Small intestine (tissue), 7 donors: Measurements from ENCODE around the gene UTP25. TPM values are rescaled to one million over a fixed set of nuclear protein-coding genes. Genes with fewer than 3 reads are reported as not detected.

Source experiments
- DNase-seq, 2 donors: peaks; one replicate each; pipeline versions ENCODE4 v3.0.0 to v3.0.0-alpha.2; 2013
- FAIRE-seq: peaks from 2 replicates; lab custom pipeline; 2012; peaks lifted over from hg19 to GRCh38; lab: Jason Lieb, UNC
- H3K27ac ChIP-seq, 3 donors: one replicate each; pipeline ENCODE4 v1.5.1; 2013; ENCODE audit warnings: low read length in 2 of 3, mild to moderate bottlenecking in 2 of 3, control low read depth in 1 of 3, inconsistent platforms in 1 of 3, low read depth in 1 of 3, moderate library complexity in 1 of 3
- H3K27me3 ChIP-seq, 3 donors: one replicate each; pipeline ENCODE4 v1.6.1; 2013; ENCODE audit warnings: low read length in 3 of 3, inconsistent platforms in 1 of 3; ENCODE audit not compliant: control insufficient read depth in 3 of 3, insufficient read depth in 3 of 3
- H3K36me3 ChIP-seq, 3 donors: one replicate each; pipeline ENCODE4 v1.6.1; 2013; ENCODE audit warnings: low read length in 3 of 3, inconsistent platforms in 1 of 3, low read depth in 1 of 3, mild to moderate bottlenecking in 1 of 3, moderate library complexity in 1 of 3; ENCODE audit not compliant: control insufficient read depth in 3 of 3, insufficient read depth in 2 of 3
- H3K4me1 ChIP-seq, 3 donors: one replicate each; pipeline ENCODE4 v1.6.1; 2013; ENCODE audit warnings: low read length in 2 of 3, inconsistent platforms in 1 of 3, low read depth in 1 of 3, mild to moderate bottlenecking in 1 of 3, moderate library complexity in 1 of 3; ENCODE audit not compliant: control insufficient read depth in 3 of 3, insufficient read depth in 2 of 3
- H3K4me3 ChIP-seq, 3 donors: one replicate each; pipeline ENCODE4 v1.5.1; 2013; ENCODE audit warnings: low read length in 3 of 3, control low read depth in 1 of 3, inconsistent platforms in 1 of 3, low read depth in 1 of 3, mild to moderate bottlenecking in 1 of 3, moderate library complexity in 1 of 3
- H3K9me3 ChIP-seq, 2 donors: one replicate each; pipeline ENCODE4 v1.6.1; 2013; ENCODE audit warnings: low read depth in 1 of 2, low read length in 1 of 2; ENCODE audit not compliant: control insufficient read depth in 2 of 2, insufficient read depth in 1 of 2
- WGBS, 3 donors: extraction: QIAGEN DNeasy Blood & Tissue Kit; methylation state at CpG; one replicate each; pipeline ENCODE4 v1.1.7; 2013; 5-methylcytosine and 5-hydroxymethylcytosine counted together
- polyA plus RNA-seq, 4 donors: library from polyadenylated mRNA; stranded (reverse) in 3 of 4; unstranded in 1 of 4; fragments of 200-250 nt in 3 of 4; fragments of 120-200 nt in 1 of 4; gene quantifications; one replicate each; pipeline versions ENCODE4 v1.2.1 to v1.2.3, GENCODE V29; 2013
- donor health status: healthy with polysubstance abuse.
- donor health status: control.
- donor health status: control.
- donor health status: Bipolar disorder and iron deficiency.
- donor health status: healthy.

The UTP25 gene
- polyA plus RNA-seq, 4 donors, result 0.89 to 9.8 (median 2.2) TPM

DNA sequence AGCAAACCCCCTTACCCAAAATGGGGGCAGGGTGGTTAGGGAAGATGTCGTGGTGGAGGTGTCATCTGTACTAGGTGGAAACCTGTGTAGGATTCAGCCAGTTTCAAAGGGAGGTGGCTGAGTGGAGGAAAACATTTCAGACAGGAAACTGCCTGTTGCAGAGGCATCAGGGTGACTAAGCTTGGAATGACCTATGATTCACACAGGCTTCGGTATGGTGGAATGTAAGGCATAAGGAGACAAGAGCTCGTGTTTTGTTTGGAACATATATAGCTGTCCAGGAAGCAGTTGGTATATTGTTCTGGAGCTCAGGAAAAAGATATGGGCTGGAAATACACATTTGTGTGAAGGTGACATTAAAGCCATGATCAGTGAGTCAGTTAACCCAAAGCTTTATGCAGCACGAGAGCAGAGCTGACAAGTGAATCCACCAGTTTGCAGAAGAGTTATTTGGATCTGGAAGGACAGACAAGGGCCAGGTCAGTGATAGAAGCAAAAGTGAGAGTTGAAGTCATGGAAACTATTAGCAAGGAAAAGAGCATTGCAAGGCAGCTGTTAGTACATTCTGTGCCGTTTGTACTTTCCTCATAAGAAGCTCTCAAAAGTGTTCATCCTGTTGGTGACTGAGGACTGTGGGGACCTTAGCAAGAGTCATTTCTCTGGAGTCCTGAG lies 12.2 kb downstream of the UTP25 start:
- FAIRE-seq (no peak), DNase-seq (peak; percentile 36 to 53)
- Histone ChIP-seq H3K27me3 (no peaks in the 10 kb centered on the region), H3K36me3 (peaks cover 24 to 33% (median 29%) of the 10 kb centered on the region in 3 donors), H3K27ac (peak overlapping the region in 1 of 3 donors; percentile 66), H3K4me1 (peaks cover 0 to 8% (median 2%) of the 10 kb centered on the region in 3 donors), H3K4me3 (no peak overlapping the region), H3K9me3 (no peaks in the 10 kb centered on the region)
- 58 to 65% (median 65%) methylated on average over 5 of the region's 5 CpGs for WGBS, 3 donors

DNA sequence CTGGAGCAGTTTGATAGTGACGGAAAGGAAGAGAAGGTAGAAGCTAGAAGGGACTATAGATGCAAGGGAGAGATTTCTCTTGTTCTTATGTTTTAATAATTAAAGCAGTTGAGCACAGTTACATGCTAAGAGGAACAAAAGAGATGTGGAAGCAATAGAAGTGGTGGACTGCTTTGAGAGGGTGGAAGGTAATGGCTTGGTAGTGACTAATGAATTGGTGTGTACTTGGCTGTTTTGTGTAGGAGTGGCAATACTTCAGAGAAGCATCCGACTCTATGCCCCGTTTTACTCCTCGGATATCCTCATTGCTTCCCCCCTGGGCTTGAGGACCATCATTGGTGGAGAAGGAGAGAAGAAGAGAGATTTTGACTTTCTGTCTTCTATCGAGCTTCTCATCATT lies 12.8 kb downstream of the UTP25 start:
- H3K4me1 ChIP-seq, result peaks cover 0 to 8% (median 2%) of the 10 kb centered on the region in 3 donors
- 91 to 98% (median 94%) methylated on average over 5 of the region's 5 CpGs for WGBS, 3 donors
- H3K4me3 ChIP-seq, result no peak overlapping the region
- FAIRE-seq (no peak), DNase-seq (no peak)
- H3K27ac ChIP-seq, result peak overlapping the region in 1 of 3 donors; percentile 60
- no peaks in the 10 kb centered on the region for H3K27me3 ChIP-seq
- H3K36me3 ChIP-seq, result peaks cover 28 to 33% (median 30%) of the 10 kb centered on the region in 3 donors
- no peaks in the 10 kb centered on the region for H3K9me3 ChIP-seq

DNA sequence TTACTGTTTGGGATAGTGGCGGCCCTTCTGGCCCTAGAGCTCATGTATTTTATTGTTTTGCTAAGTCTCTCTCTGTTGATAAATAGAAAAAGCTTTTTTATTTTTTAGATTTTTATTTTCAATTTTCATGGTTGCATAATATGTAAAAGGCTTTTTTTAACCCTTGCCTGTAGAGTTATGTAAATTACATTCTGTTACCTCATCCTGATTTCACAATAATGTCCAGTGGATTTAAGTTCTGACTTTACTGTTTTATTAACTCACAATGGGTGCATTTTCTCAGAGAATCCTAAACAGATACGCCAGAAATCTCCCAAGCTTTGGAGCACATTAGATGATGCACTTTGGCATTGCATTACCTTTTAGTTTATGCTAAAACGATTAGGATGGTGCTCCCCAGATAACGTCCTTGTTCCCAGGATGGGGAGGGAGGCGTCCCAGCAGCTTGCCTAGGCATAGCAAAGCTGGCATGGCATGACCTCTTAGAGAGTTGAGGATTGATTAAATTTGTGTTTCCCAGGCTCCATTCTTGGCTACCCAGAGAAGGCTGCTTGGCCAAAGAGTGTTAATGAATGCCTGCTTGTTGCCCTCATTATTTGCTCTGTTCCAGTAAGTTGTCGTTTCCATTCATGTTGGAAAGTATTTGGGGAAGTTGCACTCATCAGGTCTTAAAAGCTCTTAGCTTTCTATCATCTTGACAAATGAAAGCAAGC lies 17.1 kb downstream of the UTP25 start:
- 71 to 81% (median 78%) methylated on average over 6 of the region's 6 CpGs for WGBS, 3 donors
- FAIRE-seq, result no peak
- H3K4me3 ChIP-seq, result no peak overlapping the region

DNA sequence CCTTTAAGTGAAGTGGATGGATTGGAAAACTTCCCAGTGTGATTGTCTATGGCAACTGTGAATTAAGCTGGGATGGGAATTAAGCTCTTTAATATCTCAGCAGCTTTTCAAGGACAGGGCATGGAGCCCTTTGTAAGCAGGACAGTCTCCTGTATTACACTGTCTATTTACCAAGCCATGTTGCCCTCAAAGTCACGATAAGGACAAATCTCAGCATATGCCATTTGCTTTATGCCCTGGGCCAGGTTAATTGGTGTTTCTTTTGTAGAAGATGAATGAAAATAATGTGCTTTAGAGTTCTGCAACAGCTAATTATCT lies 17.6 kb downstream of the UTP25 start:
- Histone ChIP-seq H3K36me3 (peaks cover 19 to 35% (median 20%) of the 10 kb centered on the region in 3 donors), H3K4me1 (no peaks in the 10 kb centered on the region), H3K27ac (no peak overlapping the region), H3K27me3 (no peaks in the 10 kb centered on the region), H3K4me3 (no peak overlapping the region), H3K9me3 (no peaks in the 10 kb centered on the region)
- 83 to 92% (median 91%) methylated on average over 1 of the region's 1 CpG for WGBS, 3 donors
- DNase-seq, result no peak
- no peak for FAIRE-seq

More for the DNA sequence above, 17.1 kb downstream of the UTP25 start:
- Histone ChIP-seq H3K36me3 (peaks cover 20 to 34% (median 21%) of the 10 kb centered on the region in 3 donors), H3K4me1 (no peaks in the 10 kb centered on the region), H3K9me3 (no peaks in the 10 kb centered on the region), H3K27ac (no peak overlapping the region), H3K27me3 (no peaks in the 10 kb centered on the region)
- DNase-seq, result no peak

DNA sequence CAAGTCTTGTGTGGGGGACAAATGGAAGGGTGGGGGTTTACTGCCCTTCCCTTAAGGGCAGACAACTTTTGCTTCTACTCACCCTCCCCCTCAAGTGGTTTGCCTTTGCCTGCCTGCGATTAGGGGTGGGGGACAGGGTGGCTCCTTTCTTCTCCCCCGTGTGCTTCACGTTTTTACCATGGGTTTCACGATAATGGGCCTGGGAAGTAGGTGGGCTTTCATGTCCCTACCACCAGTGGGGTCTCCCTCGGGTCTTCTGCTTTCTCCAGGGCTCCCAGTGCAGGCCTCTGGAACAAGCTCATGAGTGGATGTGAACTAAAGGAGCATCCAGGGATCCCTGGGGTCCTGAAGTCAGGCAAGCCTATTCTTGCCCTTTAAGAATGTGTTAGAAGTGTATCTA lies 21.6 kb downstream of the UTP25 start:
- FAIRE-seq (no peak), DNase-seq (no peak)
- 84 to 89% (median 88%) methylated on average over 5 of the region's 5 CpGs for WGBS, 3 donors

DNA sequence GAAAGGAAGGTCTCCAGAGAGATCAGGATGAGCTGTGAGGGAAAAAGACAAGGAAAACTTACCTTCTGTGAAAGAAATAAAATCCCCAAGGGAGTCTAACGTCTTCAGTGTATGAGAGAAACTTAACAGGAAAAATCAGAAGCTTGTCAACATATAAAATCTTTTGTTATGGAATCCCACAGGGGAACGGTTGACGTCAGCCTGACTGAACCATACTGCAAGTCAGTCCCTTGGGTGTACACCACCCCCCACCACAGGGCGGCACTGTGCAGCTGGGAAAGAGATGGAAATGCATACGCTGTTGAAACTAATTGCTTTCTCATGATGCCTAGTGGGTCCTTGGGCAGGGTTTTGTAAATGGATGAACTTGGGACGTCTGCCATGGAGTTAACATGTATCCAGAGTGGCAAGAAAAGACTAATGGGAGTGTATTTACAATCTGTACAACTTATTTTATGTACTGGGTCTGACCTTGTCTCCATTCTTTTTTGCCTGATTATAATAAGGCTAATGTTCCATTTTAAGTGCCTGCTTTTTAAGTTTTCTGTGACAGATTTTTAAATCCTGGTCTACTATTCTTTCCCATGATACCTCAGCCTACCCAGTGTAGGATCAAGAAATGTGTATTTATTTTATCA lies 22.7 kb downstream of the UTP25 start:
- Histone ChIP-seq H3K4me3 (no peak overlapping the region), H3K27ac (no peak overlapping the region), H3K27me3 (no peaks in the 10 kb centered on the region), H3K36me3 (peaks cover 2 to 38% (median 4%) of the 10 kb centered on the region in 3 donors), H3K4me1 (no peaks in the 10 kb centered on the region), H3K9me3 (no peaks in the 10 kb centered on the region)
- FAIRE-seq (no peak), DNase-seq (peak in 1 of 2 donors; percentile 40)
- 64 to 77% (median 68%) methylated on average over 6 of the region's 6 CpGs for WGBS, 3 donors

More for the DNA sequence above, 21.6 kb downstream of the UTP25 start:
- H3K27ac ChIP-seq, result no peak overlapping the region
- H3K4me3 ChIP-seq, result no peak overlapping the region
- H3K36me3 ChIP-seq, result peaks cover 4 to 36% (median 9%) of the 10 kb centered on the region in 3 donors
- no peaks in the 10 kb centered on the region for H3K27me3 ChIP-seq
- no peaks in the 10 kb centered on the region for H3K4me1 ChIP-seq
- H3K9me3 ChIP-seq, result no peaks in the 10 kb centered on the region

DNA sequence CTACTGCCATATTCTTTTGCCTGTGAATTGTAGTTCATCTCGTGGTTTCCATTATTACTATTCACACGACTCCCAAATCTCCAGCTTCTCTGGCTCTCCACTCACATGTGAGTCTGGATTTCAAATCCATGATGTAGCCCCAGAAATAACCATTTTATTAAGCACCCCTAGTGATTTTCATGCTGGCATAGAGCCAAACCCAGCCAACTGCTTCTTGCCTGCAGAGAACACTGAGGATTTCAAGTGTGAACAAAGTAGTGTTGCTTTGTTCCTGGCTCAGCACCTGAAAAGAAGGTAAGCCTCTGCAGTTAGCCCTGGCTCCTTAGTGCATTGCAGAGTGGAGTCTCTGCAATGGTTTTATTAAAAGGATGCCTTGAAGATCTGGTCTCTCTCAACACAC lies 25.9 kb downstream of the UTP25 start:
- Histone ChIP-seq H3K4me3 (no peak overlapping the region), H3K36me3 (peaks cover 2 to 31% (median 4%) of the 10 kb centered on the region in 3 donors), H3K27me3 (no peaks in the 10 kb centered on the region), H3K9me3 (no peaks in the 10 kb centered on the region), H3K27ac (no peak overlapping the region), H3K4me1 (no peaks in the 10 kb centered on the region)
- WGBS, 3 donors, result 91 to 93% (median 92%) methylated on average over 2 of the region's 2 CpGs
- no peak for FAIRE-seq
- no peak for DNase-seq

DNA sequence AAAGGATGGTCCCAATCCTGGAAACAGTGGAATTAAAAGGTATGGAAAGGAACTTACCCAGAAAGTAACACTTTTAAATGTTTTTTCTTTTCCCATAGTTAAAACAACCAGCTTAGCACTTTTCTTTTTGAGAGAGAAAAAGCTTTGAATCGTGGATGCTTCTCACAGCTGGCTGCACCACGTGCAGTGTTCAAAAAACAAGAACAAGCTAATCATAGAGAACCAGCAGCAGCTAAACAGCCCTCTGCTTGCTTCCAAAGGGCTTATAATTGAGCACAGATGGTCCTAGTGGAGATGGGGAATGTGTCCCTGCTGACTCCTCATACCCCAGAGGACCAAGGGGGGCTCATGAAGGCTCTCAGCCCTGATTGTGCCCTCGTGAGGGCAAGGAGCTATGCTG lies 26.4 kb downstream of the UTP25 start:
- no peaks in the 10 kb centered on the region for H3K27me3 ChIP-seq
- no peak for DNase-seq
- FAIRE-seq, result no peak
- peaks cover 2 to 26% (median 4%) of the 10 kb centered on the region in 3 donors for H3K36me3 ChIP-seq
- 59 to 83% (median 72%) methylated on average over 3 of the region's 3 CpGs for WGBS, 3 donors
- H3K4me3 ChIP-seq, result no peak overlapping the region
- no peak overlapping the region for H3K27ac ChIP-seq
- no peaks in the 10 kb centered on the region for H3K4me1 ChIP-seq
- no peaks in the 10 kb centered on the region for H3K9me3 ChIP-seq
